NOMO-1 (cell line): Measurements from ENCODE around the gene FHOD3.

Experiments used
- DNase-seq, 2 experiments: peaks; one replicate each; lab custom pipeline; 2025; ENCODE audit not compliant: unreplicated experiment in 2 of 2; lab: John Stamatoyannopoulos, UW

The FHOD3 gene

DNA sequence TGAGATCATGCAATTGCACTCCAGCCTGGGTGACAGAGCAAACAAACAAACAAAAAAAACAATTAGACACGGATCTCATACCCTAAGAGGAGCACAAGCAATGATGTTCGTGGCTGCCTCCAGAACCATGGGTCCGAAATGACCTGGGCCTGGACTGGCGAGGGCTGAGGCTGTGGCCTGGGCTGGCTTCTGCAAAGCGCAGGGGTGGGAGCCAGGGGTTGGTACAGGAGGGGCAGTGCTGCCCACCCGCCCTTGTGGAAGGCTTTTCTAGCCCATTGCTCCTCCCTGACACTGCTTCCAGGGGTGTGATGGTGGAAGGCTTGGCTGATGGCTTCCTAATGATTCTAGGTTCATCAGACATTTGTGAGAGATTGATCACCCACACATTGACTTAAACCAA lies 167.8 kb downstream of the FHOD3 start:
- no peak for DNase-seq

DNA sequence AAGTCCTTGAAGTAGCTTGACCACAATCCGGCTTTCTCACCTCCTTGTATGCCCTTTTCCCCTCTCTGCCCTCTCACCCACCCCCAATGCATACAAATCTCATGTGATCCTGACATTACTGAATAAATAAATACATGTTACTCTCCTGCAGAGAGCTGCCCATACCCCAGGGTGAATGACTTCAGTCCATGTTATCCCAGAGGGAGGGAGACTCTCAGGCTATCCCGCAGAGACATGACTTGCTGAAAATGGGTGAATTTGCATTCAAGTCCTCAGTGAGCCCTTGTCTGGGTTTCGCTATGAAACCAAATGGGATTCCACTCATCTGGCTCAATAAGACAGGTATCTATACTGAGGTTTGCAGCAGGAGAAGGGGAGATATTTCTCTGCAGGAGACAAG lies 168.5 kb downstream of the FHOD3 start:
- DNase-seq = no peak

- no peak for DNase-seq
Observed at GRCh38 chr18:36467614-36468013, 170.1 kb downstream of the FHOD3 start.

DNA sequence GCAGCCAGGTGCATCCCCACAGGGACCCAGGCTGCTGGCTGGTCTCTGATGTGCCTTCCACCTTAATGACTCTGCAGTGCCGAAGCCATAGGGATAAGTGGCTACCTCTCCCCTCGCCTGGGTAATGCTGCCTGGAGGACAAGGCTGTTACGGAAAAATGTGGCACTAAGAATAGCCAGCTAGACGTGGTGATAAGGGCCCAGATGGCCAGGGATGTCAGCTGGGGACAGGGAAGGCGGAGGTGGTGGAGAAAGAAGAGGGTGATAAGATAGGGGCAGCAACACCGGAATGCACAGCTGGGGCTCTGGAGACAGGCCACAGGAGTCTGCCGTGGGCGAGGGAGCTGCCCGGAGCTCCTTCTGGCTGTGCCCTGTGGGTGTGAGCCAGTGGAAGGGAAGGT lies 170.6 kb downstream of the FHOD3 start:
- DNase-seq = no peak

- DNase-seq = no peak
Observed at GRCh38 chr18:36469461-36469860, 171.9 kb downstream of the FHOD3 start.

DNA sequence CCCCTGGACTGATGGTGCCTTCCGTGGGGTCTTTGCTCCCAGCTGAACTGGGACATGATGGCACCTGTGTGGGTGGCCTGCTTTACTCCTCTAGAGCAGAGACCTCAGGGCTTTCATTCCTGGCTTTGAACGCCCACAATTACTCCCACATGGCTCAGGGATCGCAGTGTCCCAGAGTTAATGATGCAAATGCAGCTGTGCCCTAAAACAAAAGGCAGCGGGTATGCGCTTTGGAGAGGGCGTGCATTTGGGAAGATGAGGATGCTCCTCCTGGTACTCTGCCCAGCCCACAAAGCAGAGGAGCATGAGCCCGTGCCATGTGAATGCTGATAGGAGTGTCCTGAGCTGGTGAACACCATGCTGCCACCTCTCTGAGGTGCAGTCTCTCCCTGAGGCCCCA lies 173.4 kb downstream of the FHOD3 start:
- no peak for DNase-seq

GRCh38 chr18:36471393-36471792 lies 173.9 kb downstream of the FHOD3 start:
- no peak for DNase-seq

- DNase-seq = no peak
Observed at GRCh38 chr18:36476433-36476832, 178.9 kb downstream of the FHOD3 start.

DNA sequence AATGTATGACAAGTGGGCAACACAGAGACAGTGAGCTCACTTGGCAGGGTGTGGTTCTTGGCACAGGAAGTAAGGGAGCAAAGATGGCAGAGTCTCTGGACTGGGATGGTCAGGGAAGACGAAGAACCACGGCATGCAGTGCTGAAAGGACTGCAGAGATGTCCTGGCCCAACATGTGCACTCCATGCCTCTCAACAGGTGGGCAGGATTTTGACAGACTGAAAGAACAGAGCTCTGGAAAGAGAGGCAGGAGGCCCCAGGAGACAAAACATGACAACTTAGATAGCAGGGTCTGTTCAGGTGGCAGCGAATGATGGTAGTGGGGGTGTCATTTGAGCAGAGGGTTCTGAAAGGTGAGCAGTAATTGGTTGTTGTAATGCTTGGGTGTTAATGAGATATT lies 180.3 kb downstream of the FHOD3 start:
- no peak for DNase-seq

DNA sequence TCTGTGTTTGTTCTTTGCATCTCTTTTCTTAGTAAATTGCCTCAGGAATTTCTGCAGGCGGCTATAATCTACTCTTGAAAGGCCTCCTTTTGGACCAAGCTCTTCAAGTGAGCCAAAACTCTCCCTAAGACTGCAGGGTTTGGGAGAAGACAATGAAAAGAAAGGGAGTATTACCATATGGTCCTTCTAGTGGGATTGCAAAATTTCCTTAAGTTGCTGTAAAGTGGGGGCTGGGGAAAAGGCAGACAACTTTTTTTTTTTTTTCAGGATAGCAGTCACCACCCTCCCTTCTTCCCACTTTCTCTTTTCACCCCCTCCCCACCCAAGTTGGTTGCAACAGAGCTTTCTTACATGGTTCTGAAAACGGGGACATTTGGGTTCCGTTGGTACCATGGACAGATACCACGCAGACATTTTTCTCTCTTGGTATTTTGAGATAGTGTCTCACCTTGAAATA lies 183.7 kb downstream of the FHOD3 start:
- no peak for DNase-seq

GRCh38 chr18:36481935-36482334 lies 184.4 kb downstream of the FHOD3 start:
- no peak for DNase-seq

DNA sequence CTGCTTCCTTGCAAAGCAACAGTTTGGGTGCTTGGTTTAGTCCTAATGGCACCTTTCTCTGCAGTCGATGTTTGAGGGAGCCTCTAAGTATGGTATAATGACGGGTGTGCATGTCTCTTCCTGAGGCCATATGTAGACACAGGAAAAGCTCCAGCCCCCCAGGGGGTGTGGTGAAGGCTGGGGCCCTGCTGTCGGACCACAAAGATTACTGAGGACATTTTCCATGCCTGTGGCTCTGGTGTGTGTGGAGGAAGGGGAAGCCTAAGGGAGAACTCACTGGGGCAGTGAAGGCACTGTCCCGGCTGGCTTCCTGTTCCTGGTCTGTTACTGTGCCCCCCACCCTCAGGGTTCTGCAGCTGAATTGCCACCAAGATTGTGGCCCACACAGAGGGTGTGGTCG lies 187.1 kb downstream of the FHOD3 start:
- DNase-seq = no peak

GRCh38 chr18:36485772-36486171 lies 188.3 kb downstream of the FHOD3 start:
- no peak for DNase-seq

- no peak for DNase-seq
Observed at GRCh38 chr18:36488131-36488530, 190.6 kb downstream of the FHOD3 start.

DNA sequence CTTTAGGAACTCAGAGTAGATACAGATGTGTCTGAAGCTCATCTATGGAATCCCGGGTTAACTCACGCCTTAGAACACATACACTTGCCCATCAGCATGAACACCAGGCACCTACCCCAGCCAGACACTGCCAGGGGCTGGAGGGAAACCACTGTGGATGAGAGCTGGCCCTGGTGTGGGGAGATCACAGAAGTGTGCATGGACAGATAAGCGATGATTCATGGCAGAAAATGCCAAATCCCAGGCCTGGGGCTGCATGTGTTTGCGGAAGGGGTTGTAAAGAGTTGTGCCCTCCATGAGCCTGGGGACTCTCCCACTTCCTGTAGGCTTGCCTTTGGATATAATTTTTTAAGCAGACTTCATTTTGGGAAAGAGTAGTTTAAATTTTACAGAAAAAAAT lies 193.4 kb downstream of the FHOD3 start:
- no peak for DNase-seq

DNA sequence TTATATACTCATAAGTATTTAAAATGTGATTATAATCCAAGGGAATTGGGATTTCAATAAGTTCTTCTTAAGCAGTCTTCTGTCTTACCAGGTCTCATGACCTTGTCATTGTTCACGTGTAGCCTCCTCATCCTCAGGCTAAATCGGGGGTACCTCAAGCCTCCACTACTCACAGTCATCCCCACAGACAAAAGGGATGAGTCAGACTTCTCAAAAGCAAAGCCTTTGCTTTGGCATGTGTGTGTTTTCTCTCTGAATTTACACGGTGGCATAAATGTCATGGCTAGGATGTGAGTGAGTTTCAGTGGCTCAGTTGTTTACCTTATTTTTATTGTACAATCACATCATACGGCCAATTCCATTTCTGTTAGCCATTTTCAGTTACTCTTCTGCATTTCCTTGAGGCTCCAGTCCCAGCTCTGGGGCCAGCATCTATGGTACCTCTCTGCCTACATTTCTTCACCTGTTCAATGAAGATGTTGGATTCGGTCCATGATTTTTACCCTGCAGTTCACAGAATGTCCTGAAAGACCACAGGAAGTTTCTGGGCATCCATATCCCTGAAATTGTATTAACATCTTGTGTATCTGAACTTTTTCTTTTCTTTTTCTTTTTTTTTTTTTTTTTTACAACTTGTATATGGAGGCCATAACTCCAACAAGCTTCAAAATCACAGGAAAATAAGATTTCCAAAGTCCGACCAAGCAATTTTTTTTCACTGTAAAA lies 195.3 kb downstream of the FHOD3 start:
- no peak for DNase-seq

- no peak for DNase-seq
Observed at GRCh38 chr18:36493349-36494159, 196.0 kb downstream of the FHOD3 start.

DNA sequence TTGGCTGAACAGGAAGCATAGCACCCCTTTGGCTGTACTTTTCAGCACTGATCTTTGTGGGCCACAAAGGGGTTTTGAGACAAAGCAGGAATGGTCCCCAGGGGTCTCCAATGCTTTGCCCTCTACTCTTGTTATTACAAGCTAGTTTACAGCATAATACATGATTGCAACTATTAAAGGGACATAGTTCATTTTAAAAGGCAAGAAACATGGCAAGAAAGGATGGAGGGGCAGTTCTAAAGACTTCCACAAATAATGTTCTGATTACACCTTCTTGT lies 196.6 kb downstream of the FHOD3 start:
- no peak for DNase-seq

DNA sequence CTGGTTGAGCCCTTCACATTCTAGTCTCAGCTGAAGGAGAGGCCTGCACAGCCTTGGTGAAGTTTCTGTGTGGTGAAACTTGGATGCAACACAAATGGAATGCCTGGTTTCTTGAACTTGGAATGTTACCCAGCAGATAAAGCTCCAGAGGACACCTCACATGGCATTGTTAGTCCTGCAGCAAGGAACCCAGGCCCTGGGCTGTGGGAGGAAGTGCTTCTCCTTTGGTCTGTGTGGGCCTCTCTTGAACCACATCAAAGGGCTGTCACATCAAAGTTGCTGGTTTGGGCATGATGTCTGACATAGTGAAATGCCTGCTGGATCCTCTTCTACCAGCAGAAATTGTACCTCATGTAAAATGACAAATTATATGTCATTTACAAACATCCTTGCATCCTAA lies 198.5 kb downstream of the FHOD3 start:
- no peak for DNase-seq

DNA sequence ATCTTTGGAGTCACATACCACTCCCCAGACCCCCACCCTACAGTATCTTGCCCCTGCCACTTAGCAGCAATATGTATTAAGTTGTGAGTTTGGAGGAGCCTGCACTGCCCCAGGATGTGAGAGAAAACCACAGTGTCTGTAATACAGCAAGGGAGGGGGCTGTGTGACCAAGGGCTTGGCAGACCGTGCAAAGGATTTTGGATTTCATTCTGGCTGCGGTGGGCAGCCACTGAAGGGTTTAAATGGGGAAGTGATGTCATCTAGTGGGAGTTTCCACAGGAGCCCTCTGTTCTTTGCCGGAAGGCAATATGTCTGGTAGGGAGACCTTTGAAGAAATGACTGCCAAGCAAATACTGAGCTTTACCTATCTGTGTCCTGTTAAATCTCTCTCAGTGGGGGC lies 202.4 kb downstream of the FHOD3 start:
- DNase-seq = no peak

DNA sequence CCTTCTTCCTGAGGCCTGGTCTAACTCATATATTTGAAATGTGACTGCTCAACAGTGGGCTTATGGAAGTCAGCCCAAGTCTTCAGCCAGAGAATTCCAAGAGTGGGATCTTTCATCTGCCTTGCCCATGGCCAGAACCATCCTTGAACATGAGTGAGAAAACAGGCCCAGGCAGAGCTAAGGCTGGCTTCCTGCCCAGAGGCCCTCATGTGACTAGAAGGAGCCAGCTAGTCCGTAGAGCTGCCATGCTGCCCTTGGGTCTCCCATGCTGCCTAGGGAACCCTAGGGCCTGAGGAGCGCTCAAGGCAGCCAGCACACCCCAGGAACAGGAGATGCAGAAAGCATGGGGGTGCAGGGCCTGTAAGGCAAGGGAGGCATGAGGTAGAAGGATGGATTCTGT lies 203.6 kb downstream of the FHOD3 start:
- no peak for DNase-seq

DNA sequence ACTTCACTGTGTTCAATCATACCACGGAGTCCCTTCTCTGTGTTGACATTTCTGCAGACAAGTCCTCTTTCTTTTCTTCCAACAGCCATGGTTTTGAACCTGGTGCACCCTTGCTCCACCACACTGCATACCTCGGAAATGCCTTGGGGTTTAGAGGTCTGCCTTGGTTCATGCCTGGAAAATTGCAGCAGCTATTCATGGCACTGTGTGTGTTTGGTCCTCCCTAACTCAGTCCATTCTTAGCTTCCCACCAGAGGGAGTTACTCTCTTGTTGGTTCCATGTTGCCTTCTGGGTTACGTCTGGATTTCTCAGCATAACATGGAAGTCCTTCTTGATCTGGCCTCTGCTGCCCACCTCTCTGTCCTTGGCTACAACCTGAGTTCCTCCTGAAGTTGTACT lies 206.0 kb downstream of the FHOD3 start:
- no peak for DNase-seq

- no peak for DNase-seq
Observed at GRCh38 chr18:36504928-36505327, 207.4 kb downstream of the FHOD3 start.
